ENCODE measurements around the gene TOX2.

The TOX2 gene

DNA sequence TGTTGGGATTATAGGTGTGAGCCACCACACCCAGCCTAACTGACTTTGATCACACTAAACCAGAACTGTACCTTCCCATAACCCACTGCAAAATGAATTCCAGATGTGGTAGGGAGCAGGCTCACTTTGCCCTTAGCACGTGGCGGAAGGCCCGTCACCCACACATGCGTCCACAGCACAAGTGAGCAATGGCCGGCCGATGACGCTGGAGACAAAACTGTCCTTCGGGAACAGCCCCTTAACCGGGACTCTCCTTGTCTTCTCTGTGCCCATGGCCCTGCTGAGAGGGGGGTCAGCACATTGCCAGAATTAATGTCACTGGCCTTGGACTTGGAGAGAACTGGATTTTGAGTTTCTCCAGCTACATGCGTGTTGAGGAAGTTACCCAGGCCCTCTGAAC, 107.2 kb downstream of the TOX2 start:
- DNase-seq: no peak

DNA sequence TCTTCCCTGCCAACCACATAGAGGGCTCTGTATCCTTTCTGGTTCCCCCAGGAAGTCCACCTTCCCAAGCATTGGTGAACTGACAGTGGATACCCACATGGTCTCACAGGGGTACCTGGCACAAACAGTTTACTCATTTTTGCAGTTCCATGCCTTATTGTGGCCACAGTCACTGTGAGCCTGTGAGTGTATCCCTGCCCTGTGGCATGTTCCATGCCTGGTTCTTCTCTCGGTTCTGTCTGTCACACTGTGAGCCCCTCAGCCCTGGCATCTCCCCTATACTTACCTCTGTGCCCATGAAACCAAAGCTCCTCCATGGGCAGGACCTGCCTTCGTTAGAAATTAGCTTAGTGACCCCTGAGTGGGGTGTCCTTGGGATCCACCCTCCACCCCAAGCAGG, 107.8 kb downstream of the TOX2 start:
- DNase-seq: no peak

DNA sequence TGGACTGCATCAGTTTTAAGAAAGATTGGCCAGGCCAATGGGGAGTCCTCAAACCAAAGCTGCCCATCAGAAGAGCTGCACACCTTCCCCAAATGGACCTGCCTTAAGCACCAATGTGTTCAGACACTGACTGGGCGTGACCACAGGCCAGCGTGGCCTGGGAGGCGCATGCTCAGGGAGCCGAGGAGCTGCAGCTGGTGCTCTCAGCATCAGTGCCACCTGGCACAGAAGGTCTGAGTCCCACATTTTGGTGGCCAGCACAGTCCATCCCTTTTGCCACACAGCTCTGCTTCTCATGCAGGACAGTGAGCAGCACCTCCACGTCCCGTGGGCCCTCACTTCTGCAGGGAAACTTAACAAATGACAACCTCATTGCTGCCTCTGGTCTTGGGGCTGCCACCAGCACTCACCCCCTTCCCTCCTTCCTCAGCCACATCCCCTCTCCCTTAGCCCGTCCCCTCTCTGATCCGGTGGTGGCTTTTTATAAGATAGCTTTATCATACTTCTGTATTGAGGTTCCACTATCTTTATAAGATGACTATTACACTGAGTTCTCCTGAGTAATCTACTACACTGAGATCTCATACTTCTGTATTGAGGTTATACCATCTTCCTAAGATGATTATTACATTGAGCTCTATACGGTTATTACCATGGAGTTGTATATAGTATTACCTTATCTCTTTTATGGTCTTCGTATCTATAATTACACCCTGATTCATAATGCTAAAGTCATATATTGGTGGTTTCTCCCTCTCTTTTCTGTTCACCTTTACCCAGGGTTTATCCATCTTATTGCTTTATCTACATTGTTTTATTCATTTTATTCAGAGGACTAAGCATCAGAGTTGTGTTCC, 109.1 kb downstream of the TOX2 start:
- no peak for DNase-seq

DNA sequence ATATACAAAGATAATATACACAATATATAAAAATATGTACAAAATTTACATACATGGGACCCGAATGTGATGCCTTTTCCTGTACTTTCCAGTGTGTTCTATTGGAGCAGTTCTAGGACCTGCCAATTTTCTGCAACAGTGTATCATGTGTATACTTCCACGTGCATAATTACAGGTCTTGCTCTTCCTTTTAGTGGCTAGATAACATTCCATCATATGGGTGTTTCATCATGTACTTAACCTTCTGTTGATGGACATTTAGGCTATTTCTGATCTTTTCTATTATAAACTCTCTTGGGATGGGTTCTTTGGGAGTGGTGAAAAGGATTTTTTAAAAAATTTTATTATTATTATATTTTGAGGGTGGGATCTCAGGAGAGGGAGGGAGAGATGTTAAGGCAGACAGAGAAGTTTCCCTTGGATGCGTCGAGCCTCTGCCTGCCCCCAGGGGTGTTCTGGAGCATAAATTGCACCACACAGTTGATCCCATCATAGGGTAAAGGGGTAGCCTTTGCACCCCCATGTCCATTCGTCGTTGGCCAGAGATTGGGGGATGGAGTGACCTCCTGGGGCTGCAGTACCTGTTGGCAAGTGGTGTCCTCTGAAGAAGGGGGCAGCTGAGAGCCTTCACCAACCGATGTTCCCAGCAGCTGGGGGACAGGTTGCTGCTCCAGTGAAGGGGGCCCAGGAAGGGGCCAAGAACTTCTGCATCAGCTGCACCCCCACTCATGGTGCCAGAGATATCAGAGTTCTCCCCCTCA, 110.3 kb downstream of the TOX2 start:
- DNase-seq: peak in 1 of 2 donors; percentile 12

DNA sequence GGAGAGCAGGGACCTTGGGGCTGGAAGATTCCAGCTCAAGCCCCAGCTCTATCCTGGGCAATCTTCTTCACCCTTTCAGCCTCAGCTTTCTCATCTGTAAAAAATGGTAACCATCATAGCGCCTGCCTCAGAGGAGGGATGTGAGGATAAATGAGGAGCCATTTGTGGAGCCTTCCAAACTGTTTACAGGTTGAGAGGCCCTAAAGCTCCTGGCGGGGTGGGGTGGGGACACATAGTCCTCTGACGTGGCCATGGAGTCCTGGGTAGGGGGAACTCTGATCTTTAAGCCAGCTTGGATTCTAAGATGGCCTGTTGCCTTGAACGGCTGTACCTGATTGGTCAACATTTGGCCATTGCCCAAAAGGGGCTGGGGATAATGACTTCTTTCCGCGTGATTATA, 111.1 kb downstream of the TOX2 start:
- DNase-seq: no peak

DNA sequence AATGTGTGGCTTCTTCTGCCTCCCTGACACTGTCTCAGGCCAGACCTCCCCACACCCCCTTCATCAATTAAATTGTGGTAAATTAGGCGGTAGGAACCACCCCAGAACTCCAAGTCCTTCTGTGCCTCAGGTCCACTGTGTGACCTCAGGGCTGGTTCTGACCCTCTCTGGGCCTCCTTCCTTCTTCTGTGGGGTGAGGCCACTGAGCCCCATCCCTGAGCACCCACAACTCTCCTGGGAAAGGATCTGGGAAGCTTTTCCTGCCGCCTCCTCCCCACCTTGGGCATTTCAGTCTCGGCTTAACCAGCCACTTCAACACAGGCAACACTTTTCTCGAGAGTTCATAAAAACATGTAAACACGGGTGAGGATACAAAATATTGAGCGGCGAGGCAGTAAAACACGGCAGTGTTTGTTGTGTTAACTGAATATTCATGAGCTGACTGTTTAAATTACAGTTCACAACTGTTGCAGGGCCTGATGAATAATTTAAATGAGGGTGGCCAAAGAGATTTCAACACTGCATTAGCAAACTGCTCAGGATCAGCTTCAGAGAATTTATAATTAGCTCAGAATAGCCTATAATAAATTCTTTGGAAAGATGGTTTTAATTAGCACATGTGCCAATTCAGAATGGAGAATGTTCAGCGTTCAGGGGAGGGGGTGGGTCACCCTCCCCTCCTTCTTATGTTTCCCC, 112.1 kb downstream of the TOX2 start:
- peak in 1 of 2 donors; percentile 9 for DNase-seq

DNA sequence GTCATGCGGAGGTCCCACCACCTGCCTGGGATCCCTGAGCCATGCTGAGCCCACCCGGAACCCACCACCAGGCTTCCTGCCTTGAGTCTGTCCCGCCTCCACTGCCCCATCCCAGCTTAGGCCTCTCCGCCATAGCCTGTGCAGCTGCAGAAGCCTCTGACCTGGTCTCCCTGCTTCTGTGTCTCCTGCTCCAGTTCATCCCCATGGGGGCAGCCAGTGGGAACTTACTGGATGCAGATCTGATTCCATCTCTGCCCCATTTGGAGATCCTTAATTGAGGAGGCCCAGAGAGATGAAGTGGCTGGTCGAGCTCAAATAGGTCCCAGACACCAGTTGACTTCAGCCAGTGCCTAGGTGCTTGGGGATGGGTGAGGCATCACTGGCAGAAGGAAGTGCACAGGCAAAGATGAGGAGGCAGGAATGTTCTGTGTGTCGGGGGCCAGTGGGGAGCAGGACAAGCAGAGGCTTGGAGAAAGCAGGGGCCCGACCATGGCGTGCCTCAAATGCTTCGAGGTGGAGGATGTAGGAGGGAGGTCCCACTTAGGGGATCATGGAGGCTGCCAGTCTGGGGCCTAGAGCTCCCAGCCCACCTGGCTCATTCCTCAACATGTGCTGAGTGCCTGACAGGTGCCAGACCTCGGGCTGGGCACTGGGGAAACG, 112.8 kb downstream of the TOX2 start:
- DNase-seq: peak in 1 of 2 donors; percentile 12

DNA sequence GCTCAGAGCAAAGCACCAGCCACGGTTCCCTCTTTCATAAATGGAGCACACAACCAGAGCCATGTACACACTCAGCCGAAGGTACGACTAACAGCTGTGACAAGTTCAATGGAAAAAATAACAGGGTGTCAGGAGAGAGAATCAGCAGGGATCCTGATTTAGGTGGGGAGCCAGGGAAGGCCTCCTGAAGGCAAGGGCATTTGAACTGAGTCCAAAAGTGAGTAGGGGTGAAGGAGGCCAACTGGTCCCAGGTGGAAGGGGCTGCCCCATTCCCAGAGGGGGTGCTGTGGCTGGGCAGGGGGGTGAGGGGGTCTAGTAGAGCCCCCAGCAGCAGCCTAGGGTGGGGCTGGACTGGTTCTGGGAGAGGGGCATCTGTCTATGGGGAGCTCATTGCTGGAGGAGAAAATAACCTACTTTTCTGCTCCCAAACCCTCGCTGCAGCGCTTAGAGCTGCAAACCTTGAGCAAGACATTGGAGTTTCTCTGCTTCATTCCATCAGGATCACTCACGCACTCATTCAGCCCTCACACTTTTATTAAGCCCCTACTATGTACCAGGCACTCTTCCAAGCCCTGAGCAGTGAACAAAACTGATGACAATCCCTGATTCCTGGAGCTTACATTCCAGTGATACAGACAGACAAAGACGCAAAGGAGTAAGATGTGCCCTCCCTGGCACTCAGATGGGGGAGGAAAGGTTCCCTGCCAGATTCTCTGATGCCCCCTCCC, 113.5 kb downstream of the TOX2 start:
- DNase-seq: peak in 1 of 2 donors; percentile 15

DNA sequence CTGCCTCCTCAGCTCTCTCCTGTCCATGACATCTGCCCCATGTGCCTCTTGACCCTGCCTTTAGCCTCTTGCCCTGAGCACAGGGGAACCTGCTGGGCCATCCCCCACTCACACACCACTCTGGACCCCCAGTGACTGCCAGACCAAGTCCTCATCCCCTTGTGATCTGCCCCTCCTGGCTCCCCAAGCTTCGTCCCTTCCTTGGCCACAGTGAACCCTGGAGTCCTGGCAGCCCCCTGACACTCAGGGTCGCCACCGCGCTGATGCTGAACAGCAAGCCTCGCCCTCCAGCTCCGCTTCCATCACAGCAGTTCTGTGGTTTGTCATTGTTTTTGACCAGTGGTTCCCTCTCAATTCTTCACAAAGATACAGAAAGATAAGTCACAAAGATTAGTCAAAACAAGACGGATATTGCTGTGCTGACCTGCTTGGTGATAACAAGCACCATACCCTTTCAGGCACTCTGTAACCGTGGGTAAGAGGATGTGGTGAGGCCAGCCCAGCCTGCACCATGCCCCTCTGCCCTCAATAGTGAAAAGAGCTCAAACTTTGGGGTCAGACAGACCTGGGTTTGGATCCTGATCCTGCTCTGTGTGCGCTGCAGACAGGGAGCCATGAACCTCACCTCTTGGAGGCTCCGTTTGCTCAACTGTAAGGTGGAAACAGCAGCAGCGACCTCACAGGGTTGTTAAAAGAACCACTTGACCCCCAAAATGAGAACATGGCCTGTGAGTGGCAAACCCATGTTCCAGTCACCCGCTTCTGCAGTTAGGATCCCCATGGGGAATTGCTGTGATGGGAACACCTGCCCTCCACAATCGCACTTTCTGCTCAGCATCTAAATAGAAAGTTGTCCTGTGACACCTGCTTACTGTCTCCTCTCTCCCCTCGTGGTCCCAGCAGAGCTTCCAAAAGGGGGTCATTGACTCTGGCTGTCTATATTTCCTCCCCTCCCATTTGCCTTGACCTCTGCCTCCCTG, 114.5 kb downstream of the TOX2 start:
- DNase-seq: peak; percentile 16 to 28

DNA sequence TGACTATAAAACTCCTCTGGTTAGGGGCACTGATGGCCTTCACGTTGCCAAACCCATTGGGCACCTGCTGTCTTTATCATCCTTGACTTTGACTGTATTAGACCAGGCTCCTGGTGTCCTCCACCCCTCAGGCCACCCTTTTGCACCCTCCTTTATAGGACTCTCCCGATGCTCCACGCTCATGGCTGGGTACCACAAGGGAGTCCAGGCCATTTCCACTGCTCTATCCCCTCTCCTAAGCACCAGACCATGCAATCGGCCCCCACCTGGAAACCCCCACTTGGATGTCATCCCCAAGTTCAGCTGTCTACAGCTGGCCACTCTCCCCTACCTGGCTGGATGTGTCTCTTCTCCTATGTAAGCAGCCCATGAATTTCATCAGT, 115.2 kb downstream of the TOX2 start:
- DNase-seq: peak in 1 of 2 donors; percentile 8

DNA sequence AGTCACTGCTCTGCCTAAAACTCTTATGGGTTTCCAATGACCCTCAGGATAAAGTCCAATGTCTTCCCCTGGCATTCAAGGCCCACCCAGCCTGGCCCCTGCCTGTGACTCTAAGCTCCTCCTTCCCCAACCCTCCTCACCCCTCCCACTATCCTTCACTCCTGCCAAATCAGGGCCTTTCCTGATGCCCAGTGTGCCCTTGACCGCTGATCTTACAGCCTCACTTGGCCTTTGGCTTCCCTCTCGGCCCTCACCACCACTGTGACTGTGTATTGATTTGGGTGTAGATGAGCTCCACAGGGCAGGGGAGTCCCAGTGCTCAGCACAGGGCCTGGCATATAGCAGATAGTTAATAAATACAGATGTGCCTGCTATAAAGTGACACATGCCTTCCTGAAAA, 115.7 kb downstream of the TOX2 start:
- no peak for DNase-seq

DNA sequence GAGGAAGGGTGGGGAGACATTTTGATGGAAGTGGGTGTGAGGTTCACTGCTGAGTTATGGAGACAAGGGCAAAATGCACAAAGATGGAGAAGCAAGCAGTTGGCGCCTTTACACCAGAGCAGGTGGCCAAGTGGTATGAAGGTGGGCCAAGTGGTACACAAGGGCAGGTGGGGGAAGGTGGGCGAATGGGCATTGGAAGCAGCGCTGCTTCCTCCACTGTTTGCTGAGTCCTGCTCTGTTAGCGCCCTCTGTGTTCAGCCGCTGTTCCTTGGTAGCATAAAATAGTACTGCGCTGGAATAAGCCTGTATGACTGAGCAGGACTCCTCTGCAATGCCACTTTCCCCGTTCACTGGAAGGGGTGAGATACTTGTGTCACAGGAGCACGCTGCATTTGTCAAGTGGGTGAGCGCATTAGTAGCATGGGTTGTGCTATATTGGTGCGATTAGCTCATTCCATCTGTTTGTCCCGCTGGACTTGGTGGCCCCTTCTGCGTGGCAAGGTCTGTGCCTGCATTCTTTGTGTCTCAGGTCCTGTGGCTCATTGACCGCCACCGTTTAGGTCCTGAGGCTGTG, 116.4 kb downstream of the TOX2 start:
- no peak for DNase-seq

DNA sequence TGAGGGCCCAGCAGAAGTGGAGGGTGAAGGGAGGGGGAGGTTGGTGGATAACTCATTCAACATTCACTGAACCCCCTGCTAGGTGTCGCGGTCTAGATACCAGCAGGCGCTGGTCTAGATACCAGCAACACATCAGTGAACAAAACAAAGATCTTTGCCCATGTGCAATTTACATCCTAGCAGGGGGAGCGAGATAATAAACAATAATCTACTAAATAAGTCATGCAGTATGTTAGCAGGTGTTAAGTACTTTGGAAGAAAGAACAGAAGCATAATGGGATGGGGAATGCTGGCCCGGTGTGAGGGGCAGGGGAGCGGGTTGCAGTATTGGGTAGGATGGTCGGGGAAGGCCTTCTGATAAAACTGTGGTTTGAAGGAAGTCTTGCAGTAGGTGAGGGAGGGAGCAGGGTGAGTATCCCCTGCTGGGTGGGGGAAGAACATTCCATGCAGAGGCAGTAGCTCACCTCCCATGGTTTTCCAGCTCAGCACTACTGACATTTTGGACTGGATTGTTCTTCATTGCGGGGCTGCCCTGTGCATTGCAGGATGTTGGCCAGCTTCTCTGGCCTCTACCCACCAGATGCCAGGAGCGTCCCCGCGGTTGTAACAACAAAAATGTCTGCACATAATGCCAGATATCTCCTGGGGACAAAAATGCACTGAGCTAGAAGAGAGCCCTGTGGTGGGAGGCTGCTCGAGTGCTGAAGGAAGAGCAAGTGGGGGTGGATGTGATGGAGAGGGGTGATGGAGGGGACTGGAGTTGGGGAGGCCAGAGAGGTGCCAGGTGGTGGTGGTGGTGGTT, 117.3 kb downstream of the TOX2 start:
- DNase-seq: peak in 1 of 2 donors; percentile 12

DNA sequence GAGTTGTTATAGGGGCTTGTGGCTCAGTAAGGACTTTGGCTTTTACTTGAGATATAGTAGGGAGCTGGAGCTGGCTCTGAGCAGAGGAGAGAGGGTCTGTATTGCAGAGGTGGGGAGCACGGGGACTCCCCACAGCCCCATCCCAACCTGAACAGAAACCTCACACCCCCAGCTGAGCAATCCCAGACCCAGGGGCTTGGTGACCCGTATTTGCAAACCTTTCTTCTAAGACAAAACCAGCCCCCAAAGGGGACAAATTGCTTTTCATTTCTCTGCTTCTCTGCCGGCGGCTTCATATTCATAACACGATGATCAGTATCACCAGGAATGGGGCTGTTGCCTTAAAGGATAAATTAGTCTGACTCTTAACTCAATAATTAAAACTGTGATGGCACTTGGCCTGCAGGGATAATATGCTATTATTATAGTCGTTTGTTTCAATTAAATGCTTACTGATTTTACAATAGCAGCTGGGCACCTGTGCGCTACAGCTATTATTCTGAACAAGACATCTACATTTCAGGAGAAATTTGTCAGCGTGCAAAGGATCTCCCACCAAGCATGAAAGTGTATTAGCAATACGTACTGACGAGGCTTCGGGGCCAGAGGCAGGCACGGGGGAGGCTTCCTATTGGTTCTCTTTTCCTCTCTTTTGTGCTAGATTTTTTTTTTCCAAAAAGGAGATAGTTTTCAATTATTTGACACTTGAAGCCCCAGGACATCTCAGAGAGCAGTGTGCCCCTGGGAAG, 118.1 kb downstream of the TOX2 start:
- peak in 1 of 2 donors; percentile 11 for DNase-seq

DNA sequence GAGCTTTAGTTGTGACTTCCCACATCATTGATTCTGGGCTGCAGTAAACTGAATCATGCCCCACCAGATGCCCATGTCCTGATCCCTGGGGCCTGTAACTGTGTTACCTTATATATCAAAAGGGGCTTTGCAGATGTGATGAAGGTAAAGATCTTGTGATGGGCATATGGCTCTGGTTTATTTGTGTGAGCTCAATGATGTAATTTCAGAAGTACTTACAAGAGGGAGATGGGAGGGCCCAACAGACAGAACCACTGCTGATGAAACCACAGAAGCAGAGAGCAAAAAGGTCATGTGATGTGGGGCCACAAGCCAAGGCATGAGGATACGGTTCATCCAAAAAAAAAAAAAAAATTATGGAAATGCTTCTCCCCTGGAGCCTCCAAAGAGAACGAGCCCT, 118.7 kb downstream of the TOX2 start:
- peak in 1 of 2 donors; percentile 6 for DNase-seq

DNA sequence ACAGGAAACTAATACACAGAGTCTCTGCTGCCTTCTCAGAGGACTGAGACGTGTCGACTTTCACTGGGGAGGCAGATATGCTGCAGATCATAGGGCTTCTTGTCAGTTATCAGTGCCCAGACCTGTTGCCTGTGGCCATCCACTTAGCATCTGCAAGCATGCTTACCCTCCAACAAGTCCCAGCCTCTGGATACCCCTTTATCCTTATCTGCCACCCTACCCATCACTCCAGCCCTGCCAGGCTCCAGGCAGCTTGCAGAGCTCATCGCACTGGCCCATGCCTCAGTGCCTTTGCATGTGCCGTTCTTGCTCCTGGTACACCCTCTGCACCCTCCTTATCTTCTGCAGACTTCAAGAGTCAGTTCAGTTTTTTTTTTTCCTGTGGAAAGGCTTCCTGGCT, 119.2 kb downstream of the TOX2 start:
- DNase-seq: peak in 1 of 2 donors; percentile 9

DNA sequence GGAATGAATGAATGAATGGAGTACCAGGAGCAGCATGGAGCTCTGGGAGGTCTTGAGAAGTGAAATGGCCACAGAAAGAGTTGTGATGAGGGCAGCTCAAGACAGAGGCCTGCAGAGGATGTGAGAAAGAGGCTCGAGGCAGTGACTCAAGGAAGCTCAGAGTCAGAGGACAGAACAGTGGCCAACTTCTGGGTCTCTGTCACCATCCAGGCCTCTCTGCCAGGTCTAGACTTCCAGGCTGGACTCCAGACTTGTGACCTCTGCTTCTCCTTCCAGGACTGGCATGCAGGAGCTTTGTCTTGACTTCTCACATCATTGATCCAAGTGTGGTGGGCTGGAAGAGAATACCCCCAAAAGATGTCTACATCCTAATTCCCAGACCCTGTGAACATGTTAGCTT, 119.8 kb downstream of the TOX2 start:
- DNase-seq: peak in 1 of 2 donors; percentile 12

DNA sequence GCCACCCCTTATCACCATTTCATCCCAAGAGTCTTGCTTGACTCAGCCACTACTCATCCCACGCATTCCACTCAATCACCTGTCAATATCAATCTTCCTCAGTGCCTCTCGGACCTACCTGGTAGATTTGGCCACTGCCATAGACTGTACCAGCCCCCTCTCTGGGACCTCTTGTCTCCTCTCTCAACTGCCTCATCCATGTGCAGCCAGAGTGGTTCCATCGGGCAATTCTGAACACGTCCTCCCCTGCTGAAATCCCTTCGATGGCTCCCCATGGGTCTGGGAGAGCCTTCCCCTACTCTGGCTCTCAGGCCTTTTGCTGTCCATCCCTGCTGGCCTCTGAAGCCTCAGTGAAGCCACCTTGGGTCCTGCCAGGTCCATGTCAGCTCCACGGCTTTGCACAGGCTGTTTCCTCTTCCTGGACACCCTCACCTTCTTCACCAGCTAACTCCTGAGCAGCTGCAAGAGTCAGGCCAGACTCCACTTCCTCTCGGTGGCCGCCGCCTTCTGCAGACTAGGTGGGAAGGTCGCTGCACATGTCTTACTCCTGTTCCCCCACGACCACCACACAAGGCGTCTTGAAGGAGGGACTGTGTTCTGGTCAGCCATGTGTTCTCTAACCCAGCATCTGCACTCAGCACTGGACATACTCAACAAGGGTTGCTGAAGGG, 120.4 kb downstream of the TOX2 start:
- peak in 1 of 2 donors; percentile 15 for DNase-seq

Measured in stimulated activated CD4-positive, alpha-beta T cell treated with anti-CD3 and anti-CD28 coated beads, Interleukin-2, amount 100 ng/mL, for 24 hours (primary cell).